ENCODE measurements around the gene CEP170B. TPM values are rescaled to one million over a fixed set of nuclear protein-coding genes. Genes with fewer than 3 reads are reported as not detected.

The CEP170B gene
- total RNA-seq, 1 donor from 2014 or later: 1.6 TPM

DNA sequence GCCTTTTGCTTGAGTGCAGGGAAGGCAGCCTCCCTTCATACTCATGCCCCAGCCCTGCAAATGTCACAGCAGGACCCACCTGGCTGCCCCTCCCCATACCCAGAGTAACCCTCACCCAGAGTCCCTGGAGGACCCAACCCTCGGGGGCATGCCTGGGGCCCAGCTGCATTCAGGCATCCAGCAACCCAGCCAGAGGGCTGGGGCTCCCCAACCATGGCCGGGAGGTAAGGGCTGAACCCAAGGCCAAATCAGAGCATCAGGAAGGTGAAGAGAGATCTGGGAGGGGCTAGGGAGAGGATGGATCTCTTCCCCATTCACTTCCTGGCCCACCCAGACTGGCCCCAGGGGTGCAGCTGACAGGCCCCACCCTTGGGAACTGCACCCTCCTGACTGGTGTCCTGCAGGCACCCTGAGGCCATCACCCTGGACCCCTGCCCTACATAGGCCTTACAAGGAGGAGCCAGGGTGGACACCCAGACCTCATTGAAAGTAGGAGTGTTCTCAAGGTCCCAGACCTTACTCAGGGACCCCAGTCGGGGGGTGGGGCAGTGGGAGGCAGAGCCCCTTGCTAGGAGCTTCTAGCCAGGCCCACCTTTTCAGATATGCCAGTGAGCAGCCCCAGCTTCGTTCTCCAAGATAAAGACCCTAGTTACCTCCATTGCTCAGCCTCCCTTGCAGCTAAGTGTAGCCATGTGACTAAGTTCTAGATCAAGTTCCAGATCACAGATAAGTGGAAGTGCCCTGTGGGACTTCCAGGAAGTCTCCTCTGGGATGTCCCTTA is 58.8 kb downstream of the CEP170B start:
- Histone ChIP-seq H3K27ac (ENCODE audit: low read depth, low read length) (no peak overlapping the region), H3K9ac (ENCODE audit: low read depth in 1 of 3, low read length in 3 of 3) (no peak overlapping the region), H3K4me3 (ENCODE audit: low read length in 3 of 3) (no peak overlapping the region), H3K27me3 (ENCODE audit: control insufficient read depth in 3 of 3, insufficient read depth in 3 of 3, low read length in 3 of 3) (peaks cover 3 to 9% (median 8%) of the 10 kb centered on the region in 3 donors), H3K9me3 (ENCODE audit: control insufficient read depth in 3 of 3, low read length in 3 of 3) (no peaks in the 10 kb centered on the region), H3K36me3 (ENCODE audit: control insufficient read depth in 3 of 3, insufficient read depth in 3 of 3, low read length in 3 of 3) (no peaks in the 10 kb centered on the region), H3K4me1 (ENCODE audit: control insufficient read depth in 3 of 3, insufficient read depth in 3 of 3, low read length in 3 of 3) (no peaks in the 10 kb centered on the region)

DNA sequence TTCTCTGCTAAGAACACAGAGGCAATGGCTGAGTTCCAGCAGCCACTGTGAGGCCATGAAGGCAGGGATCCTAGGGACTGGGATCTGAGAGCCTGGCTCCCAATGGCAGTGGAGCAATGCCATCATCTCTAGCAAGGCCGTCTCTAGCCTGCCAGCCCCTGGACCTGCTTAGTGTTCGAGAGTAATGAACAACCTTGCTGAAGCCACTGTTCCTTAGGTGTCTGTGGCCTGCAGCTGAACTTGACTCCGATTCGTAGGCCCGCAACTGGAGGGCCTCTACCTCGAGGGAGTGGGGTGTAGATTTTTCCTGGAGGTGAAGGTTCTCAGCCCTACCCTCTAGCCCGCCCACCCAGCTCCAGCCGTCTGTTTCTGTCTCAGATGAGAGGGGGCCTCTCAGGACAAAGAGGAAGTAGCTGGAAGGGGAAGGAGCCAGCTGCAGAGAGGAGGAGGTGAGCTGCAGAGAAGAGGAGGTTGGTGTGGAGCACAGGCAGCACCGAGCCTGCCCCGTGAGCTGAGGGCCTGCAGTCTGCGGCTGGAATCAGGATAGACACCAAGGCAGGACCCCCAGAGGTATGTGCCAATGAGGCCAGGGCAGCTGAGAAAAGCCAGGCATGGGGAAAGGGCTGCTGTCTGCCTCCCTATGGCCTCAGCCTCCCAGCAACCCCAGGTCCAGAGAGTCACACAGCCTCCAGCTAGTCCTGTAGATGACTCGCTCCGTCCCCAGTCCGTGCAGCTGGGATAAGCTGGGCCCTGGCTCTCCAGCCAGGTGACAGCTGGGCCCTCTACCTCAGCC is 59.5 kb downstream of the CEP170B start, which contains the start of gene PLD4:
Gene PLD4 (plus strand): TSS at position 459 of the 793 bp plus-strand sequence. CDS start 2,262 bp downstream, outside the sequence.
- Histone ChIP-seq H3K4me1 (ENCODE audit: control insufficient read depth in 3 of 3, insufficient read depth in 3 of 3, low read length in 3 of 3) (no peaks in the 10 kb centered on the region), H3K9ac (ENCODE audit: low read depth in 1 of 3, low read length in 3 of 3) (no peak within 1 kb of the TSS), H3K4me3 (ENCODE audit: low read length in 3 of 3) (no peak within 1 kb of the TSS), H3K9me3 (ENCODE audit: control insufficient read depth in 3 of 3, low read length in 3 of 3) (no peaks in the 10 kb centered on the region), H3K27ac (ENCODE audit: low read depth, low read length) (no peak within 1 kb of the TSS), H3K27me3 (ENCODE audit: control insufficient read depth in 3 of 3, insufficient read depth in 3 of 3, low read length in 3 of 3) (peaks cover 8 to 13% (median 9%) of the 10 kb centered on the region in 3 donors), H3K36me3 (ENCODE audit: control insufficient read depth in 3 of 3, insufficient read depth in 3 of 3, low read length in 3 of 3) (no peaks in the 10 kb centered on the region)

DNA sequence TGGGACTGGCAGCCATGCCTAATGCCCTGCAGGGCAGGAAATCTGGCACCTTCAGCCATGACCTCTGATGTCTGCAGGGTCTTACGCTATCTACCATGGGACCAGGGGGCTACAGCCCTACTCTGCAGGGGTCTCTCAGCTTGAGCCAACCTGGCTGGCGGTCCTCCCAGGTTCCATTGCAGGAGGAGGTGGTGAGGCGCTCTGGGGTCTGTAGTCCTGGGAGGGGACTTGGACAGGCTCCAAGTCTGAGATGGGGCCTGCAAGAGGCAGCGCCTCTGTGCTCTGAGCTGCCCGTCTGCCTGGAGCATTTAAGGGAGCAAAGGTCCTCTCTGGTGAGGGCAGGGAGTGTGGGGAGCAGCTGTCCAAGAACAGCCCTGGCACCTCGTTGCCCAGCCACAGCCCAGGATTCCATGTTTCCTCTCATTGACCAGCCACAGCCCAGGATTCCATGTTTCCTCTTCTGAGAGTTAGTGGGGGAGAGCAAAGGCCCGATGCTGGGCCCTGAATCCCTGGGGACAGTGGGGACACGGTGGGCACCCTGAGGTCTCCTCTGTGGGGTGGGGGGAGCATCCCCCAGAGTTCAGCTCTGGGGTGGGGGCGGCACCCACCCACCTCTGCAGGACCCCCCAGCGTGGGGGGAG is 60.3 kb downstream of the CEP170B start:
- no peak overlapping the region for H3K9ac ChIP-seq (ENCODE audit: low read depth in 1 of 3, low read length in 3 of 3)
- peaks cover 8 to 13% (median 9%) of the 10 kb centered on the region in 3 donors for H3K27me3 ChIP-seq (ENCODE audit: control insufficient read depth in 3 of 3, insufficient read depth in 3 of 3, low read length in 3 of 3)
- H3K27ac ChIP-seq (ENCODE audit: low read depth, low read length): no peak overlapping the region
- H3K9me3 ChIP-seq (ENCODE audit: control insufficient read depth in 3 of 3, low read length in 3 of 3): no peaks in the 10 kb centered on the region
- no peaks in the 10 kb centered on the region for H3K4me1 ChIP-seq (ENCODE audit: control insufficient read depth in 3 of 3, insufficient read depth in 3 of 3, low read length in 3 of 3)
- no peaks in the 10 kb centered on the region for H3K36me3 ChIP-seq (ENCODE audit: control insufficient read depth in 3 of 3, insufficient read depth in 3 of 3, low read length in 3 of 3)
- no peak overlapping the region for H3K4me3 ChIP-seq (ENCODE audit: low read length in 3 of 3)

DNA sequence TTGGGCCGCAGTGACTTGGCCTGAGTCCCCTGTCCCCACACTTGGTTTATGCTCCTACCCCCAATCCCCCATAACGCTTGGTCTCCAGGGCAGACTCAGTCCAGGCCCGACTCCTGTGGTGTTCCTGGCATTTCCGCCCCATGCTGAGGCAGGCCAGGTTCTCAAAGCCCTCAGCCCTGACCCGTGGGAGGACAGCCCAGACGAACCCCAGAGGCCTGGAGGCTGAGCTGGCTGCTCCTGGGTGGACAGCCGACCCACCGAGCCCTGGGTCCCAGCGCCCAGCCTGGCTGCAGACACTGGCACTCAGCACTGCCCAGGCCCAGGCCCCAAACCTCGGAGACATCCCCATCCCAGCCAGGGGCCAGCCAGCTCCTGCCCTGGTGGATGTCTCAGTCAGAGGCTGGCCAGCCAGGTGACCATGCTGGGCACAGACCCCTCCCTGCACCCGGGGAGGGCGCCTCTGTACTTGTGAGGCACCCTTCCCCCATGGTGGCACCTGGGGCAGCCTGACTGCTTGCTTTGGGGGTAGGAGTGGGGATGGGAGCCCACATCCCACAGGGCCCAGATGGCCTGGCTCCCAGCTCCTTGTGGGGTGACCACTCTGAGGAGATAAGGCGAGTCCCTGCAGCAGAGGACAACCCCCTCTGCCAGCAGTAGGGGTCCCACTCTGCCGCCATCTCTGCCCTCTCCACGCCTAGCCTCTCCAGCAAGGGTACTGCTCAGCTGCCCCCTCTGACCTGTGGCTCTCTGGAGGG is 61.0 kb downstream of the CEP170B start:
- no peaks in the 10 kb centered on the region for H3K36me3 ChIP-seq (ENCODE audit: control insufficient read depth in 3 of 3, insufficient read depth in 3 of 3, low read length in 3 of 3)
- no peak overlapping the region for H3K4me3 ChIP-seq (ENCODE audit: low read length in 3 of 3)
- peaks cover 8 to 13% (median 9%) of the 10 kb centered on the region in 3 donors for H3K27me3 ChIP-seq (ENCODE audit: control insufficient read depth in 3 of 3, insufficient read depth in 3 of 3, low read length in 3 of 3)
- no peaks in the 10 kb centered on the region for H3K4me1 ChIP-seq (ENCODE audit: control insufficient read depth in 3 of 3, insufficient read depth in 3 of 3, low read length in 3 of 3)
- no peak overlapping the region for H3K9ac ChIP-seq (ENCODE audit: low read depth in 1 of 3, low read length in 3 of 3)
- H3K27ac ChIP-seq (ENCODE audit: low read depth, low read length): no peak overlapping the region
- no peaks in the 10 kb centered on the region for H3K9me3 ChIP-seq (ENCODE audit: control insufficient read depth in 3 of 3, low read length in 3 of 3)

DNA sequence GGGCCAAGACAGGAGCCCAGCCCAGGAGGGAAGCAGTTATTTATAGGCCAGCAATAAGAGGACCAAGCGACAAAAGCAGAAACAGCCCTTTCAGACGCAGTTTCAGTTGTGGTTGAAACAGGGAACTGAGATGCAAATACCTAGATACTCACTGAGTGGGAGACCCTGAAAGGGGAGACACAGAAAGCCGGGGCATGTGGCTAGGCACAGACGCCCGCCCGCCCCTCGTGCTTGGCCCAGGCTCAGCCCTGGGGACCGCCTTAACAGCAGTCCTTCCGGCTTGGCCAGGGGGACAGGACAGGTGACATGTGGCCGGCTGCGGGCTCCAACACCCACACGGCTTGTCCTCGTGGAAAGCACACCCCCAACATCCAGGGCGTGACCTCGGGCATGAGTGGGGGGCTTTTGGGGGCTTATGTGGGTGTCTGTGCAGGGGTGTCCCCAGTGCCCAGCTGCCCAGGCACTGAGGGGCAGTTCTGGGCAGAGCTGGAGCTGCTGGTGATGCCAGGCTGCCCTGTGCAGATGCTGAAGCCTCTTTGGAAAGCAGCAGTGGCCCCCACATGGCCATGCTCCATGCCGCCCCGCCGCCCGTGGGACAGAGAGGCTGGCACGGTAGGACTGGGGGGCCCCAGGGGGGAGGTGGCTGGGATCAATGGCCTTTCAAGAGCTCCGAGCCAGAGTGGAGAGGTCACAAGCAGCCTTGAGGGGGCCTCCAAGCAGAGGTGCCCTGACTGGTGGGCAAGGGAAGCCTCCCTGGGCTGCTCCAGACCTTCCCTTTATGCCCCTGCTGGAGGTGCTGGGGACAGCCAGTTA is 61.8 kb downstream of the CEP170B start:
- Histone ChIP-seq H3K4me1 (ENCODE audit: control insufficient read depth in 3 of 3, insufficient read depth in 3 of 3, low read length in 3 of 3) (no peaks in the 10 kb centered on the region), H3K4me3 (ENCODE audit: low read length in 3 of 3) (no peak overlapping the region), H3K27me3 (ENCODE audit: control insufficient read depth in 3 of 3, insufficient read depth in 3 of 3, low read length in 3 of 3) (peaks cover 8 to 13% (median 9%) of the 10 kb centered on the region in 3 donors), H3K9ac (ENCODE audit: low read depth in 1 of 3, low read length in 3 of 3) (no peak overlapping the region), H3K27ac (ENCODE audit: low read depth, low read length) (no peak overlapping the region), H3K9me3 (ENCODE audit: control insufficient read depth in 3 of 3, low read length in 3 of 3) (no peaks in the 10 kb centered on the region), H3K36me3 (ENCODE audit: control insufficient read depth in 3 of 3, insufficient read depth in 3 of 3, low read length in 3 of 3) (no peaks in the 10 kb centered on the region)

DNA sequence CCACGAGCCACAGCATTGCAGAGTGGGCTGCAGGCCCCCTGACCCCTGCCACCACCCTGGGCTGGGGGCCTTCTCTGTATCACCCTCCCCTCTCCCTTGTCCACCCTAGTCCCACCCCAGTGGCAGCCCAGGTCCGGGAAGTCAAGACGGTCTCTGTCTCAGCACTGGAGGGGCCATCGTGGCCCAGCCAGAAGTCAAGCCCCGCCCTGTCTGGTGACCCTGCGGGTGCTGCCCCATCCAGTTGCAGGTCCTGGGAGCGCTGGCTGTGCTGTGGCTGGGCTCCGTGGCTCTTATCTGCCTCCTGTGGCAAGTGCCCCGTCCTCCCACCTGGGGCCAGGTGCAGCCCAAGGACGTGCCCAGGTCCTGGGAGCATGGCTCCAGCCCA is 62.4 kb downstream of the CEP170B start:
- Histone ChIP-seq H3K4me1 (ENCODE audit: control insufficient read depth in 3 of 3, insufficient read depth in 3 of 3, low read length in 3 of 3) (peaks cover 0 to under 1% (median 0%) of the 10 kb centered on the region in 3 donors), H3K9me3 (ENCODE audit: control insufficient read depth in 3 of 3, low read length in 3 of 3) (no peaks in the 10 kb centered on the region), H3K4me3 (ENCODE audit: low read length in 3 of 3) (no peak overlapping the region), H3K27me3 (ENCODE audit: control insufficient read depth in 3 of 3, insufficient read depth in 3 of 3, low read length in 3 of 3) (peaks cover 13 to 14% (median 13%) of the 10 kb centered on the region in 3 donors), H3K9ac (ENCODE audit: low read depth in 1 of 3, low read length in 3 of 3) (no peak overlapping the region), H3K36me3 (ENCODE audit: control insufficient read depth in 3 of 3, insufficient read depth in 3 of 3, low read length in 3 of 3) (no peaks in the 10 kb centered on the region), H3K27ac (ENCODE audit: low read depth, low read length) (no peak overlapping the region)

DNA sequence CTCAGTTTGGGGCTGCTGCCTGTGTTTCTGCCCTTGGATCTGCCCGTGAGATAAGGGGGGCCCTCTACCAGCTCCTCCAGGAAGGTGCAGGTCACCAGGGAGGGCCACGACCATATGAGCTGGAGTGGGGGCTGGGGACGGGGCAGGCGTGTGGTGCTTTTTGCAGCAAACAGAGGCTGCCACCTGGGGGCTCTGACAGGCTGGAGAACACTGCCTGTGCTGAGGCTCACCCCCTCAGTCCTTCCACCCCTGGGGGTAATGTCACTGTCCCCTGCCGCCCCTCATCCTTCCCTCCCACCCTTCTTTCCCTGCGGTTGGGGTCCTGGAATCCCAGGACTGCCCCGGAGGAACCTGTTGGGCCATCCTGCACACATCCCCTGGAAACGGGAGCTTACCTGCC is 62.8 kb downstream of the CEP170B start:
- Histone ChIP-seq H3K36me3 (ENCODE audit: control insufficient read depth in 3 of 3, insufficient read depth in 3 of 3, low read length in 3 of 3) (no peaks in the 10 kb centered on the region), H3K4me3 (ENCODE audit: low read length in 3 of 3) (no peak overlapping the region), H3K27ac (ENCODE audit: low read depth, low read length) (no peak overlapping the region), H3K9ac (ENCODE audit: low read depth in 1 of 3, low read length in 3 of 3) (no peak overlapping the region), H3K27me3 (ENCODE audit: control insufficient read depth in 3 of 3, insufficient read depth in 3 of 3, low read length in 3 of 3) (peaks cover 13 to 18% (median 16%) of the 10 kb centered on the region in 3 donors), H3K9me3 (ENCODE audit: control insufficient read depth in 3 of 3, low read length in 3 of 3) (no peaks in the 10 kb centered on the region), H3K4me1 (ENCODE audit: control insufficient read depth in 3 of 3, insufficient read depth in 3 of 3, low read length in 3 of 3) (peaks cover 0 to 5% (median 2%) of the 10 kb centered on the region in 3 donors)

DNA sequence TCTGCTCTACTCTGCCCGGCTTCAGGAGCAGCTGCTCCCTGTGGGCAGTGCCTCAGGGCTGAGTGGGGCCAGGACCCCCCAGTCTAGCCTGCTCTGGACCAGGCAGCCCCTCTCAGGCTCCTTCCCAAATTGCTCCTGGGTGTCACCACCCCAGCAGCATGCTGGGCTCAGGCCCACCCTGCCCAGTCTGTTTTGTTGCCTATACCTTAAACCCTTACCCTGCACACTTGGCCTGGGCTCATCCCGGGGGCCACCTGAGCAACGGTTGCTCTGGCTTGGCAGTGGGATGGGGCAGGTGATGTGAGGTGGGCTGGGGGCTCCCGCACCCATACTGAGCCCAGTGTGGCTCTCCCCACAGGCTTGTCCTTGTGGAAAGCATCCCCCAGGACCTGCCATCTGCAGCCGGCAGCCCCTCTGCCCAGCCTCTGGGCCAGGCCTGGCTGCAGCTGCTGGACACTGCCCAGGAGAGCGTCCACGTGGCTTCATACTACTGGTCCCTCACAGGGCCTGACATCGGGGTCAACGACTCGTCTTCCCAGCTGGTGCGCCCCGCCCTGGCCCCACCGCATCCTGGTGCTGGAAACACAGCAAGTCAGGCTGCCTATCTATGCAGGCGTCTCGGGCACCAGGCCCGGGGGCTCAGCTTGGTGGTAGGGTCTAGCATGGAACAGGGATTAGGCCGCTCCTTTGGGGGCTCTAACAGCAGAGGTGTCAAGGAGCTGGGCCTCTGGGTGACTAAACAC is 63.5 kb downstream of the CEP170B start:
- H3K4me1 ChIP-seq (ENCODE audit: control insufficient read depth in 3 of 3, insufficient read depth in 3 of 3, low read length in 3 of 3): peaks cover 0 to 6% (median 2%) of the 10 kb centered on the region in 3 donors
- no peaks in the 10 kb centered on the region for H3K9me3 ChIP-seq (ENCODE audit: control insufficient read depth in 3 of 3, low read length in 3 of 3)
- no peak overlapping the region for H3K9ac ChIP-seq (ENCODE audit: low read depth in 1 of 3, low read length in 3 of 3)
- H3K4me3 ChIP-seq (ENCODE audit: low read length in 3 of 3): no peak overlapping the region
- no peaks in the 10 kb centered on the region for H3K36me3 ChIP-seq (ENCODE audit: control insufficient read depth in 3 of 3, insufficient read depth in 3 of 3, low read length in 3 of 3)
- no peak overlapping the region for H3K27ac ChIP-seq (ENCODE audit: low read depth, low read length)
- peaks cover 13 to 18% (median 16%) of the 10 kb centered on the region in 3 donors for H3K27me3 ChIP-seq (ENCODE audit: control insufficient read depth in 3 of 3, insufficient read depth in 3 of 3, low read length in 3 of 3)

Data from skeletal muscle tissue (tissue), 4 donors.